AG09309 (cell line): ENCODE measurements around the gene ARHGEF37.

ENCODE experiments used
- DNase-seq: peaks from one replicate; pipeline ENCODE4 v3.0.0-alpha.2; 2010; ENCODE audit warnings: low read depth
- H3K4me3 ChIP-seq: 2 replicates; pipeline ENCODE4 v1.5.1; 2011; ENCODE audit warnings: mild to moderate bottlenecking, low read depth, low read length, moderate library complexity; ENCODE audit not compliant: control insufficient read depth
- TF ChIP-seq, protein P1 (sequence below): IDR thresholded peaks from 2 replicates; pipeline ENCODE4 v1.5.1; 2011; ENCODE audit warnings: mild to moderate bottlenecking, low read depth, low read length, inconsistent platforms; ENCODE audit not compliant: insufficient read depth, control insufficient read depth; ENCODE audit errors: missing control alignments

Gene ARHGEF37

DNA sequence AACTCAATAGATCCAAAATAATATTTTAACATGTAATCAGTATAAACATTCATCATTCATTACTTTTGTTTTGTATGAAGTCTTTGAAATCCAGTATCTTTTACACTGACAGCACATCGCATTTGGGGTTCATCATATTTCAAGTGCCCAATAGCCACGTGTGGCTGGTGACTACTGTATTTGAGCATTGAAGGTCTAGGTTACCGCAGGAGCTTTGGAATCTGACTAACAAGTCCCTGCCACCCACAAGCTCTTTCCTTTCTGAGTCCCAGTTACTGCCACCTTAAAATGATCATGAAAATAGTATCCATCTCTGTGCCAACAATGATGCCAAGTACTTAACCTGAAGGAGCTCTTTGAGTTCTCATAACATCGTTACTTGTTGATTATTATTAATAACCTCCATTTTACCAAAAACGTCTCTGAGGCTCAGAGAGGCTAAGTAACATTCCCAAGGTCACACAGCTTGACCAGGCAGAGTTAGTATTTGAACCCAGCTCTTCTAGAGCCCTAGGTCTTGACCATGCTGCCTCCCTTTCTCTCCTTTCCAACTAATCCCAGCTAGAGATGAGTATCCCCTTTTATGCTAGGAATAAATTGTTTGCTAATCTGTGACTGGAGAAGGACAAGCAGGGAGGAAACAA, 24.2 kb downstream of the ARHGEF37 start:
- TF ChIP-seq, protein P1, sequence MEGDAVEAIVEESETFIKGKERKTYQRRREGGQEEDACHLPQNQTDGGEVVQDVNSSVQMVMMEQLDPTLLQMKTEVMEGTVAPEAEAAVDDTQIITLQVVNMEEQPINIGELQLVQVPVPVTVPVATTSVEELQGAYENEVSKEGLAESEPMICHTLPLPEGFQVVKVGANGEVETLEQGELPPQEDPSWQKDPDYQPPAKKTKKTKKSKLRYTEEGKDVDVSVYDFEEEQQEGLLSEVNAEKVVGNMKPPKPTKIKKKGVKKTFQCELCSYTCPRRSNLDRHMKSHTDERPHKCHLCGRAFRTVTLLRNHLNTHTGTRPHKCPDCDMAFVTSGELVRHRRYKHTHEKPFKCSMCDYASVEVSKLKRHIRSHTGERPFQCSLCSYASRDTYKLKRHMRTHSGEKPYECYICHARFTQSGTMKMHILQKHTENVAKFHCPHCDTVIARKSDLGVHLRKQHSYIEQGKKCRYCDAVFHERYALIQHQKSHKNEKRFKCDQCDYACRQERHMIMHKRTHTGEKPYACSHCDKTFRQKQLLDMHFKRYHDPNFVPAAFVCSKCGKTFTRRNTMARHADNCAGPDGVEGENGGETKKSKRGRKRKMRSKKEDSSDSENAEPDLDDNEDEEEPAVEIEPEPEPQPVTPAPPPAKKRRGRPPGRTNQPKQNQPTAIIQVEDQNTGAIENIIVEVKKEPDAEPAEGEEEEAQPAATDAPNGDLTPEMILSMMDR, result no peak
- no peak for DNase-seq
- no peak overlapping the region for H3K4me3 ChIP-seq

DNA sequence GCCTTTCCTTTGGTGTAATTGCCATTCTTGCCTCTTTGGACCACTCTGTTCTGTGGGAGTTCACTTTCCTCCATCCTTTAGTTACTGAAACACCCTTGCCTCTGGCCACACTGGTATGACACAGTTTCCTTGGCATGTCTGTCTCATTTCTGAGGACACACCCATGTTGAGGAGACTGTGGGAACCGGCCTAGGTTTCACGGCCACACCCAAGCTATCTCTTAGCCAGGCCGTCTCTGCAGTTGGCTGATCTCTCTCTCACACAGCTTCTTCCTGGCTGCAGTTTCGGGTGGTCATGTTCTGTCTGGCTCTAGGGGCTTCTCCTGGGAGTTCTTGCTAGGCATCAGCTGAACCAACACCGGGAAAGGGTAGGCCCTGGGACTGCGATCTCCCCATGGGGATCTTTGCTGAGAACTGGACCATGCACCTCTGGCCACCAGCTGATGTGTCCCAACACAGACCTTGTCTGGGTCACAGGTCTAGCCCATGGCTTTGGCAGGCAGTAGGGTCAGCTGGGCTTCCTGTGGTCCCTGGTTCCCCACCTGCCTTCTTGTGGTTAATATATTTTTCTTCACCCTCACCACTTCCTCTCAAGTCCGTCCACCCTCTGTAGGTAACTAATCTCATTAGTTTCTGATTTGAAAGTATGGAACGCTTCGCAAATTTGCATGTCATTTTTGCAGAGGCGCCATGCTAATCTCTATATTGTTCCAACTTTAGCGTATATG, 24.9 kb downstream of the ARHGEF37 start:
- TF ChIP-seq, protein P1, result no peak
- H3K4me3 ChIP-seq, result no peak overlapping the region
- DNase-seq, result peak; percentile 57

DNA sequence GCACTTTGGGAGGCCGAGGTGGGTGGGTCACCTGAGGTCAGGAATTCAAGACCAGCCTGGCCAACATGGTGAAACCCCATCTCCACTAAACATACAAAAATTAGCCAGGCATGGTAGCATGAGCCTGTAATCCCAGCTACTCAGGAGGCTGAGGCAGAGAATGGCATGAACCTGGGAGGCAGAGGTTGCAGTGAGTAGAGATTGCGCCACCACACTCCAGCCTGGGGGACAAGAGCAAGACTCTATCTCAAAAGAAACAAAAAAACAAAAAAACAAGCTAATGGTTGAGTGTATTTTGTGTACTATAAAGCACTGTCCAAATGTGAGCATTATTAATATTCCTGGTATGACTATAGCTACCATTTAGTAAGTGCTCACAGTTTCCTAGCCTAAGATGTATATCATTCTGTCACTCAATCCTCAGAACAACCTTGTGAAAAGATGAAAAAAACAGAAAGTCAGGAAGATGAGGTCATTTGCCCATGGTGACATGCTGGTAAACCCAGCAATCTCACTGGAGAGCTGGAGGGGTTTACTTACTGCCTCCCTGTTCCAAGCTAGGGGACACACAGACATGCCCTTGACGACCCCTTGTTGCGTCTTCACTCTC, 27.7 kb downstream of the ARHGEF37 start:
- no peak overlapping the region for H3K4me3 ChIP-seq
- TF ChIP-seq, protein P1, result no peak
- DNase-seq, result no peak

DNA sequence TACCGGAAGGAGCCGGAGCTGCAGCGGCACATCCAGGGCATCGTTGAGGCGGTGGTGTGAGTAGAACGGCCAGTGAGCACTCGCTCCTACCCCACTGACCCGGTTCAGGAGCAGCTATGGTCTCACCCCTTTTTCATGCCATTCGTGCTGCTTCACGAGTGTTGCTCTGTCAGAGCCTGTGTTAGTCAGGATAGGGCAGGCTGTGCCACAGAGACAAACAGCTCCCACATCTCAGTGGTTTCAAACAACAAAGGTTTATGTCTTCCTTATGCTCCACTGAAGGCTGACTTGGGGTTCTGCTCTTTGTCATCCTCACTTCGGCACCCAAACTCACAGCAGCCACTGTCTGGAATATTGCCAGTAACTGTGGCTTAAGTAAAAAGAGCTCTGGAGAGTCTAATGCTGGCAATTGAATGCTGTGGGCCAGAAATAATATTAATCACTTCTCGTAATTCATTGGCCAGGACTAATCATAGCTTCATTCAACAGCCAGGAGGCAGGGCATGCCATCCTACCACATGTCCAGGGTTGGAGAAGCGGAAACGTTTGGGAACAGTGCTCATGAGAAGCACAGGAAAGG, 28.4 kb downstream of the ARHGEF37 start:
- no peak overlapping the region for H3K4me3 ChIP-seq
- DNase-seq, result no peak
- TF ChIP-seq, protein P1, result no peak

DNA sequence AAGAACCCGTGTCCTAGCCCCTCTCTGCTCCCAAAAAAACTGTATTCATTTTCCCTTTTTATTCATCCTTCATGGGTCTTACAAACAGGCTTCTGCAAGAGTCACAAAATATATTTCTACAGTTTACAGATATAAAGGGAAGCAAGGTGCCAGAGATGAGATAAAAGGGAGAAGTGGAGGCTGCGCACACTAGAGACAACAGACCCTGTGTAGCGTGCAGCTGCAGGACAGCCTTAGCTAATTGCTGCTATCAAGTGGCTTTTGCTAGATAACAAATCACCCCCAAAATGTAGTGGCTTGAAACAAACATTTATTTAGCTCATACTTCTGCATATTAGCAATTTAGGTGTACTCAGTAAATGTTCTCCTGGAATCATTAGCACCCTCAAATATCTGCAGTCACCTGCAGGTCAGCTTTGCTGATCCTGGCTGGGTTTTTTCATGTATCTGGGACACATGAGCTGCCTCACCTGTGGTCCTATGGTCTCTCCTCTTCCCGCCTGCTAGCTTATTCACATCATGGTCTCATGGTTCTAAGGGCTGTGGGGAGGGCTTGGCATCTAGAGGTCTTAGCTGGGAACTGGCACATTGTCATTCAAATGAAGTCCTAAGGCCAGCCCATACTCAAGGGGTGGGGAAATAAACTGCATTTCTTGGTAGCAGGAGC, 29.4 kb downstream of the ARHGEF37 start:
- TF ChIP-seq, protein P1, result no peak
- DNase-seq, result no peak

DNA sequence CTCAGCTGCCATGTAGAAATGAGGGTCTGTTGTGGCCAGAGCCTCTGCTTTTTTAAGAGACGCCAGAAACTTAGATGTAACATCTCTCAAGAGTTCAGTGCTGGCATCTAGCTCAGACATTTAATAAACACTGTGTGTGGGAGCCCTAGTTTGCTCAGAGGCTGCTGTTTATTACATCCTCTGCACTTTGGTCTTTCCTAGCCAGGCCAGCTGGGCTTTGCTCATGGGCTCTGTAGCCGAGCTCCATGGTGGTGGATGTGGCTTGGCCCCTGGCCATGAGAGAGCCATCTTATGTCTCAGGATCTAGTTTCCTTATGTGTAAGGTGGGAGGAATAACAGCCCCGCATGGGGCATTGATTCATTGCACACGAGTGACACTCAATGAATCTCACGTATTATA, 30.0 kb downstream of the ARHGEF37 start:
- TF ChIP-seq, protein P1, result no peak
- peak; percentile 45 for DNase-seq
- no peak overlapping the region for H3K4me3 ChIP-seq

More for the DNA sequence above, 29.4 kb downstream of the ARHGEF37 start:
- H3K4me3 ChIP-seq, result no peak overlapping the region
